Measurements from ENCODE around the gene CDH4. TPM values are rescaled to one million over a fixed set of nuclear protein-coding genes. Genes with fewer than 3 reads are reported as not detected.

CDH4 gene
- total RNA-seq, 1 donor from 2014 or later: 0.06 TPM

DNA sequence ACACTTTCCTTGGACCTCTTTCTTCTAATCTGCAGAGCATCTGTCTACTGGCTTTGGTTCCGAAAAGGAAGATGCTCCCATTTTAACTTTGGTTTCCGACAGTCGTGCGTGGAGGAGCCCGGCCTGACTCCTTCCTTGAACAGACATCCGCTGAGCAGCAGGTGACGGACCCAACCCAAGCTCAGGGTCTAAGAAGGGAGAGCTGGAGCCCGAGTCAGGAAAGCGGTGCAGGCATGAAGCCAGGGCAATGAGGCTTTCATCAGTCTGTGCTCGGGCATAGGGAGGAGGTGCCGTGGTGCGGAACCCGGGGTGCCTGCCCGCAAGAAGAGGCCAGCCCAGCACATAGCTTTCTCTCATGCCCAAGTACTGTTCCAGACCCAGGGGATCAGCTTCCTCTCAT lies 109.4 kb downstream of the CDH4 start:
- ATAC-seq (no peak), DNase-seq (no peak)
- no peak for TF ChIP-seq CTCF (IDR thresholded peaks at IDR 0.05)
- Histone ChIP-seq H3K36me3 (no peaks in the 10 kb centered on the region), H3K27me3 (ENCODE audit: low read depth) (no peaks in the 10 kb centered on the region), H3K27ac (no peak overlapping the region), H3K4me3 (no peak overlapping the region), H3K4me1 (no peaks in the 10 kb centered on the region), H3K9me3 (no peaks in the 10 kb centered on the region)
- intact Hi-C loops (cut with DNase I): no loop called here

DNA sequence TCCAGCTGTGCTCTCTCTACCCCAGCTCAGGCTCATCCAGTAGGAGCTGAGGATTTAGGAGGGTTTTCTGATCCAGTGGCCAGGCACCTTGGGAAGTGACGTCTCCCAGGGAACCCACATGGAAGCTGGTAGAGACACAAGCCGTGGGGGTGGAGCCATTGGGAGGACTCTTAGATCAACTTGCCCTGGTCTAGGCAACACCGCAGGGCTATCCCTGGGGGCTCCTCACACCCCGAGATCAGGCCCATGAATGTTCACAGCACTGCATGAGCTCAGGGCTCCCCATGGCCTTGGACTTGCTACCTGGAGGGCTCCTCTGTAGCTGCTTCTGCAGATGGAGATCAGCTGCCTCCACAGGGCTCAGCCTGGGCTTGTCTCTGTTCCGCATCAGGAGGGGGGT lies 112.1 kb downstream of the CDH4 start:
- DNase-seq: no peak
- Histone ChIP-seq H3K27me3 (ENCODE audit: low read depth) (no peaks in the 10 kb centered on the region), H3K4me1 (no peaks in the 10 kb centered on the region), H3K27ac (no peak overlapping the region), H3K4me3 (no peak overlapping the region), H3K9me3 (no peaks in the 10 kb centered on the region), H3K36me3 (no peaks in the 10 kb centered on the region)
- ATAC-seq: no peak
- intact Hi-C loops (cut with DNase I): no loop called here
- TF ChIP-seq CTCF (IDR thresholded peaks at IDR 0.05): no peak

- Histone ChIP-seq H3K4me1 (no peaks in the 10 kb centered on the region), H3K4me3 (no peak overlapping the region), H3K27me3 (ENCODE audit: low read depth) (peaks cover 12% of the 10 kb centered on the region), H3K36me3 (no peaks in the 10 kb centered on the region), H3K27ac (no peak overlapping the region), H3K9me3 (no peaks in the 10 kb centered on the region)
- DNase-seq (no peak), ATAC-seq (no peak)
- no peak for TF ChIP-seq CTCF (IDR thresholded peaks at IDR 0.05)
- intact Hi-C loops (cut with DNase I): no loop called here
These were observed 114.9 kb downstream of the CDH4 start for GRCh38 chr20:61366914-61367313.

DNA sequence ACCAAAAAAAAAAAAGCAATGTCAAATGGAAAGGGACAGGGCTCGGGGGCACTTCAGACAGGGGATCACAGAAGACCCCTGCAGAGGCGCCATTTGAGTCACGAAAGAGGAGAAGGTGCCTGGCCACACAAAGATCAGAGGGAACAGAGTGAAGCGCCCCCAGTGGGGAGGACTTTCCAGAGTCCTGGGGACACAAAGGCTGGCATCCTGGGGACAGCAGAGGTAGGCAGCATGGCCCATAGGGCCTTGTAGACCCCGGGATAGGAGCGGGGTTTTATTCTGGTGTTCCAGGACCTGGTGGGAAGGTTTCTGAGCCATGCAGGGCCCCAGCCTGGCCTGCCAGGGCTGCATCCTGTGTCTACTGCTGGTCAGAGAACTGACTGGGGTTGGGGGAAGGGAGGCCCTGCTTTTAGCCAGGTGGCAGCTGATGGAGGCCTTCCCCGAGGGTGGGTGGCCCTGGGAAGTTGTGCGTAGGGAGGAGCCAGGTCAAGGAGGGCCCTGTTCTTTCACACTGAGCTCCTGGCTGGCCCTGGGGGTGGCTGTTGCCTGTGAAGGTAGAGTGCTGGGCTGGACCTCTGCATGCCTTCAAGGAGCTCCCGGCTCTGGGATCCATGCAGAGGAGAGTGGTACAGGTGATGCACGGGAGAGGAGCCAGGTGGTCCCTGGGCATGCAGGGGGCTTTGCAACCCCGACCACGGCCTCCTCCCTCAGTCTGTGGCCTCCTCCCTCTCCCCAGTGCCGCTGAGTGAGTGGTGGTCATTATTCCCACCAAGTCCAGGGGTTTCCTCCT lies 117.9 kb downstream of the CDH4 start:
- no peaks in the 10 kb centered on the region for H3K36me3 ChIP-seq
- H3K4me1 ChIP-seq: no peaks in the 10 kb centered on the region
- H3K9me3 ChIP-seq: no peaks in the 10 kb centered on the region
- no peak for TF ChIP-seq CTCF (IDR thresholded peaks at IDR 0.05)
- intact Hi-C loops (cut with DNase I): no loop called here
- H3K27ac ChIP-seq: no peak overlapping the region
- DNase-seq (no peak), ATAC-seq (peak in 1 of 2 donors; percentile 10)
- no peak overlapping the region for H3K4me3 ChIP-seq
- H3K27me3 ChIP-seq (ENCODE audit: low read depth): peaks cover 22% of the 10 kb centered on the region

GRCh38 chr20:61370841-61371303 lies 118.8 kb downstream of the CDH4 start:
- H3K27ac ChIP-seq: no peak overlapping the region
- ATAC-seq (no peak), DNase-seq (no peak)
- no peaks in the 10 kb centered on the region for H3K9me3 ChIP-seq
- no peaks in the 10 kb centered on the region for H3K4me1 ChIP-seq
- H3K36me3 ChIP-seq: no peaks in the 10 kb centered on the region
- H3K4me3 ChIP-seq: no peak overlapping the region
- H3K27me3 ChIP-seq (ENCODE audit: low read depth): peaks cover 22% of the 10 kb centered on the region
- no peak for TF ChIP-seq CTCF (IDR thresholded peaks at IDR 0.05)
- intact Hi-C loops (cut with DNase I): no loop called here
